HCT116 (cell line): ENCODE measurements around the gene ATP6V0C. TPM values are rescaled to one million over a fixed set of nuclear protein-coding genes. Genes with fewer than 3 reads are reported as not detected.

Experiments
- ATAC-seq: fragments of 200-7000 bp; cut with Tn5 transposase; 2 replicates; pipeline ENCODE4 v1.9.1; 2020; ENCODE audit warnings: mild to moderate bottlenecking, moderate library complexity
- BruUV-seq: library from RNA; stranded (reverse); fragments of 400-500 nt; replicated peaks from 2 replicates; lab custom pipeline; 2021; lab: Mats Ljungman, UMichigan
- CTCF ChIA-PET: fragments of 300-600 bp; sonication (Branson Sonifier 250); formaldehyde crosslinking; loops from one replicate; lab custom pipeline; 2021; ENCODE audit warnings: antibody characterized with exemption; lab: Charles Lee
- POLR2A ChIA-PET: fragments of 300-600, 350-600 bp; sonication (Branson Sonifier 250); formaldehyde crosslinking; loops from one replicate; lab custom pipeline; 2021; ENCODE audit warnings: antibody characterized with exemption; lab: Charles Lee
- RAD21 ChIA-PET, 2 experiments: fragments of 300-600 bp; sonication (Branson Sonifier 250); formaldehyde crosslinking; loops; one replicate each; lab custom pipeline; 2023; ENCODE audit warnings: low total read pairs in 2 of 2; ENCODE audit not compliant: uncharacterized antibody in 2 of 2, unreplicated experiment in 2 of 2, low non-redundant PET in 1 of 2; lab: Charles Lee
- DNase-seq: peaks from one replicate; pipeline ENCODE4 v3.0.0-alpha.2; 2010; ENCODE audit warnings: low read depth, low spot score
- H2AFZ ChIP-seq: fragments of 200-600 bp; shearing (Covaris generic), sonication (generic); 2 replicates; pipeline ENCODE4 v1.6.1; 2017; ENCODE audit warnings: low read depth, mixed run types, mixed read lengths, antibody characterized with exemption, low read length; ENCODE audit not compliant: poor library complexity, severe bottlenecking
- H3K27ac ChIP-seq: 2 replicates; pipeline ENCODE4 v1.5.1; 2012; ENCODE audit warnings: low read depth, low read length
- H3K27me3 ChIP-seq: fragments of 200-600 bp; sonication (generic); 2 replicates; pipeline ENCODE4 v1.6.1; 2016; ENCODE audit warnings: mixed run types, low read length, mixed read lengths; ENCODE audit not compliant: insufficient read depth
- H3K36me3 ChIP-seq, 2 experiments: fragments of 200-500 bp in 1 of 2; fragments of 200-600 bp in 1 of 2; sonication (Bioruptor generic) in 1 of 2; sonication (generic) in 1 of 2; 2 replicates each; pipeline versions ENCODE4 v1.5.1 to v1.6.1; 2014 to 2016; ENCODE audit warnings: low read length in 2 of 2, inconsistent platforms in 1 of 2, mixed read lengths in 1 of 2, mixed run types in 1 of 2; ENCODE audit not compliant: insufficient read depth in 2 of 2, control insufficient read depth in 1 of 2
- H3K4me1 ChIP-seq, 2 experiments: fragments of 200-600 bp in 1 of 2; sonication (generic) in 1 of 2; 2 replicates each; pipeline versions ENCODE4 v1.5.1 to v1.6.1; 2012 to 2017; ENCODE audit warnings: low read length in 2 of 2, inconsistent platforms in 1 of 2, mild to moderate bottlenecking in 1 of 2, mixed read lengths in 1 of 2, mixed run types in 1 of 2, moderate library complexity in 1 of 2; ENCODE audit not compliant: insufficient read depth in 2 of 2, control insufficient read depth in 1 of 2
- H3K4me2 ChIP-seq: fragments of 200-600 bp; sonication (generic); 2 replicates; pipeline ENCODE4 v1.6.1; 2017; ENCODE audit warnings: mixed run types, low read length, mixed read lengths
- H3K4me3 ChIP-seq, 2 experiments: fragments of 200-600 bp in 1 of 2; sonication (generic) in 1 of 2; replicated peaks in 1 of 2; 2 replicates each; pipeline ENCODE4 v1.5.1; 2011 to 2016; ENCODE audit warnings: low read length in 2 of 2, control low read depth in 1 of 2, low read depth in 1 of 2, mild to moderate bottlenecking in 1 of 2, mixed read lengths in 1 of 2, mixed run types in 1 of 2
- H3K79me2 ChIP-seq: fragments of 200-600 bp; sonication (generic); 2 replicates; pipeline ENCODE4 v1.6.1; 2017; ENCODE audit warnings: mild to moderate bottlenecking, mixed run types, low read length, moderate library complexity, mixed read lengths; ENCODE audit not compliant: insufficient read depth
- H3K9ac ChIP-seq: fragments of 200-600 bp; sonication (generic); 2 replicates; pipeline ENCODE4 v1.6.1; 2016; ENCODE audit warnings: low read length, mixed read lengths
- H3K9me2 ChIP-seq: fragments of 200-600 bp; sonication (generic), shearing (Covaris generic); 2 replicates; pipeline ENCODE4 v1.6.1; 2017; ENCODE audit warnings: mixed run types, mild to moderate bottlenecking, moderate library complexity; ENCODE audit not compliant: insufficient read depth
- H3K9me3 ChIP-seq, 2 experiments: fragments of 200-500 bp in 1 of 2; fragments of 200-600 bp in 1 of 2; sonication (Bioruptor generic) in 1 of 2; sonication (generic) in 1 of 2; 2 replicates each; pipeline ENCODE4 v1.6.1; 2014 to 2017; ENCODE audit warnings: low read length in 2 of 2, mixed read lengths in 2 of 2, inconsistent platforms in 1 of 2, low read depth in 1 of 2, mild to moderate bottlenecking in 1 of 2, mixed run types in 1 of 2, moderate library complexity in 1 of 2; ENCODE audit not compliant: control insufficient read depth in 1 of 2, insufficient read depth in 1 of 2
- H4K20me1 ChIP-seq: fragments of 200-600 bp; sonication (generic), shearing (Covaris generic); 2 replicates; pipeline ENCODE4 v1.6.1; 2017; ENCODE audit warnings: mixed run types, mild to moderate bottlenecking, moderate library complexity; ENCODE audit not compliant: insufficient read depth
- ATF3 ChIP-seq: IDR thresholded peaks from 2 replicates; pipeline ENCODE4 v1.6.1; 2012
- CEBPB ChIP-seq: IDR thresholded peaks from 2 replicates; pipeline ENCODE4 v1.6.1; 2012; ENCODE audit warnings: low read depth
- CTCF ChIP-seq, 3 experiments: fragments of 200-600 bp in 1 of 3; sonication (generic) in 1 of 3; IDR thresholded peaks in 2 of 3; conservative IDR thresholded peaks in 1 of 3; 2 replicates each; pipeline ENCODE4 v1.5.1; 2012 to 2017; ENCODE audit warnings: low read depth in 2 of 3, low read length in 2 of 3, antibody characterized with exemption in 1 of 3, borderline replicate concordance in 1 of 3, control low read depth in 1 of 3, mild to moderate bottlenecking in 1 of 3, mixed read lengths in 1 of 3, mixed run types in 1 of 3, moderate library complexity in 1 of 3; ENCODE audit not compliant: insufficient read depth in 1 of 3
- ELF1 ChIP-seq: IDR thresholded peaks from 2 replicates; pipeline ENCODE4 v1.6.1; 2012; ENCODE audit warnings: low read depth, borderline replicate concordance
- EZH2 ChIP-seq: fragments of 200-600 bp; sonication (generic); IDR thresholded peaks from 2 replicates; pipeline ENCODE4 v1.6.1; 2017; ENCODE audit warnings: antibody characterized with exemption, mixed run types
- FOSL1 ChIP-seq: IDR thresholded peaks from 2 replicates; pipeline ENCODE4 v1.6.1; 2012; ENCODE audit warnings: low read depth
- JUND ChIP-seq: IDR thresholded peaks from 2 replicates; pipeline ENCODE4 v1.6.1; 2012
- MAX ChIP-seq: IDR thresholded peaks from 2 replicates; pipeline ENCODE4 v1.6.1; 2012
- POLR2A ChIP-seq: IDR thresholded peaks from 2 replicates; pipeline ENCODE4 v1.7.0; 2011; ENCODE audit warnings: borderline replicate concordance; ENCODE audit not compliant: insufficient read depth, insufficient read length; ENCODE audit errors: extremely low read depth
- RAD21 ChIP-seq: IDR thresholded peaks from 2 replicates; pipeline ENCODE4 v1.6.1; 2012; ENCODE audit warnings: low read depth, mild to moderate bottlenecking
- REST ChIP-seq: IDR thresholded peaks from 2 replicates; pipeline ENCODE4 v1.6.1; 2012; ENCODE audit warnings: low read depth
- SIN3A ChIP-seq: IDR thresholded peaks from 2 replicates; pipeline ENCODE4 v1.6.1; 2012; ENCODE audit warnings: low read depth
- TCF7L2 ChIP-seq: IDR thresholded peaks from 2 replicates; pipeline ENCODE4 v1.7.0; 2011; ENCODE audit warnings: borderline replicate concordance, inconsistent platforms; ENCODE audit not compliant: insufficient read depth, insufficient read length; ENCODE audit errors: extremely low read depth
- ZBTB33 ChIP-seq: IDR thresholded peaks from 2 replicates; pipeline ENCODE4 v1.6.1; 2011; ENCODE audit warnings: mild to moderate bottlenecking, low read length, moderate library complexity; ENCODE audit not compliant: insufficient replicate concordance; ENCODE audit errors: extremely low read depth
- ZNF274 ChIP-seq: fragments of 200-500 bp; sonication (Bioruptor generic); IDR thresholded peaks from 2 replicates; pipeline ENCODE4 v1.6.1; 2014; ENCODE audit warnings: mild to moderate bottlenecking, low read depth, low read length, inconsistent platforms
- intact Hi-C: fragments of 100-400 bp; cut with micrococcal nuclease; formaldehyde crosslinking; loops from 2 replicates; pipeline ENCODE4 v1.10.0; 2022
- total RNA-seq: library from RNA; stranded (reverse); gene quantifications from one replicate; pipeline ENCODE4 v1.2.1, GENCODE V29; 2021; ENCODE audit not compliant: unreplicated experiment

Gene ATP6V0C
- total RNA-seq, 1 experiment from 2014 or later = 187 TPM

GRCh38 chr16:2515180-2515851, 1.6 kb downstream of the ATP6V0C start:
- Histone ChIP-seq H3K9me3 (no peaks in the 10 kb centered on the region), H3K36me3 (no peaks in the 10 kb centered on the region), H3K9me2 (no peaks in the 10 kb centered on the region), H3K4me1 (peaks cover 20 to 52% of the 10 kb centered on the region in 2 experiments), H3K27ac (peak overlapping the region; percentile 98), H3K4me2 (peak overlapping the region; percentile 98), H3K4me3 (peak overlapping the region; percentile 86 to 95), H3K27me3 (no peaks in the 10 kb centered on the region), H2AFZ (no peak overlapping the region), H4K20me1 (peaks cover 5% of the 10 kb centered on the region; the same call in 1 of the 2 replicates), H3K79me2 (peaks cover 59% of the 10 kb centered on the region), H3K9ac (peak overlapping the region; percentile 95)
- ChIA-PET CTCF (no interaction called here), POLR2A (interaction anchor here (1.1 to 1.2 kb wide), 2 partner anchors 87 to 551 kb away, joined by 3 read pairs; partner anchors contain the start of gene RPS2), RAD21 (interaction anchor here in 1 of 2 experiments (0.6 kb wide), 1 partner anchor 24 kb away, joined by 3 read pairs; no protein-coding TSS in a partner anchor)
- intact Hi-C loops = no loop called here
- no peak for TF ChIP-seq CTCF (IDR thresholded peaks at IDR 0.05 in 2 of 3, conservative IDR thresholded peaks at IDR 0.05 in 1 of 3; ENCODE audit: borderline replicate concordance in 1 of 3, insufficient read depth in 1 of 3, low read depth in 2 of 3, low read length in 2 of 3)
- no peak for TF ChIP-seq FOSL1
- TF ChIP-seq CEBPB = no peak
- TF ChIP-seq TCF7L2 = no peak
- TF ChIP-seq SIN3A = no peak
- no peak for TF ChIP-seq POLR2A
- TF ChIP-seq RAD21 = no peak
- no peak for TF ChIP-seq JUND
- TF ChIP-seq ELF1 = no peak
- no peak for TF ChIP-seq MAX
- no peak for TF ChIP-seq REST
- no peak for TF ChIP-seq EZH2
- TF ChIP-seq ZBTB33 = no peak
- no peak for TF ChIP-seq ZNF274
- no peak for TF ChIP-seq ATF3
- DNase-seq (no peak), ATAC-seq (no peak)
- TSS peak; percentile 52 for BruUV-seq
